ENCODE data around the gene ST8SIA6.

ST8SIA6 gene

GRCh38 chr10:17368708-17369272 is 85.6 kb downstream of the ST8SIA6 start:
- 100% methylated on average over 1 of the region's 4 CpGs for WGBS (ENCODE audit: extremely low coverage, insufficient coverage, insufficient read length)
- Histone ChIP-seq H3K36me3 (ENCODE audit: control insufficient read depth in 1 of 2, insufficient read depth in 2 of 2, low read length in 2 of 2) (no peaks in the 10 kb centered on the region), H3K4ac (ENCODE audit: low read depth, low read length) (no peak overlapping the region), H3K9me3 (ENCODE audit: insufficient read depth, low read depth, low read length) (no peaks in the 10 kb centered on the region), H3K9ac (ENCODE audit: low read length) (no peak overlapping the region), H2AFZ (ENCODE audit: insufficient read depth, low read length, poor library complexity) (no peak overlapping the region), H3K4me2 (ENCODE audit: low read length) (no peak overlapping the region), H2AK5ac (ENCODE audit: low read length) (no peak overlapping the region), H4K91ac (ENCODE audit: low read depth, low read length) (no peak overlapping the region), H3K27me3 (ENCODE audit: insufficient read depth, low read length) (no peaks in the 10 kb centered on the region), H3K14ac (ENCODE audit: low read length) (no peak overlapping the region), H3K23ac (ENCODE audit: low read length) (no peak overlapping the region), H2BK5ac (ENCODE audit: low read depth, low read length, poor library complexity) (no peak overlapping the region), H2BK120ac (ENCODE audit: insufficient read depth, low read length, poor library complexity) (no peak overlapping the region), H3K27ac (ENCODE audit: low read depth, low read length) (no peak overlapping the region), H3K4me1 (ENCODE audit: control insufficient read depth in 1 of 2, insufficient read depth in 2 of 2, low read length in 2 of 2) (no peaks in the 10 kb centered on the region), H3K4me3 (ENCODE audit: low read depth, low read length) (no peak overlapping the region), H2BK12ac (ENCODE audit: low read length) (no peak overlapping the region), H4K8ac (ENCODE audit: low read depth, low read length) (no peak overlapping the region), H3K79me2 (ENCODE audit: control insufficient read depth, insufficient read depth, low read length, poor library complexity) (no peaks in the 10 kb centered on the region), H3K18ac (ENCODE audit: low read length) (no peak overlapping the region), H3K79me1 (ENCODE audit: low read length) (no peaks in the 10 kb centered on the region), H4K12ac (ENCODE audit: low read depth, low read length) (no peak overlapping the region)
- peak; percentile 55 to 78 for DNase-seq

DNA sequence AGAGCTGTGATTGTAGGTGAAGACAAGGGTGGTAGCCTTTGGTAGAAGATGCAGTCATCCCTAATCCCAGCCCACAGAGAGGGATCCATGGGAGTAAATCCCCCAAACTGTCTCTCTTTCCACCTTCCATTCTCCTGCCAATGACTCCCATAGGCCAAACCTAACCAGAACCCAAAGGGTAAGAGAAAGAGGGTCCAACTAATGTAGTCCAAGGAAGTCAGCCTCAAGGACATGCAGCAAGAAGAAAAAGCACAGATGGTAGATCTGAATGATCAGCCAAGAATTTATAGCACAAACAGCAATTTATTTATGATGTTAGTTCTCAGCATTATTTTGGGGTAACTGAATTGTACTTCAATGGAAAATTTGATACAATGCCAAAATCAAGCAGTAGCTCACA is 87.7 kb downstream of the ST8SIA6 start:
- H2AK5ac ChIP-seq (ENCODE audit: low read length) = no peak overlapping the region
- H3K79me2 ChIP-seq (ENCODE audit: control insufficient read depth, insufficient read depth, low read length, poor library complexity) = no peaks in the 10 kb centered on the region
- H2BK5ac ChIP-seq (ENCODE audit: low read depth, low read length, poor library complexity) = no peak overlapping the region
- H3K14ac ChIP-seq (ENCODE audit: low read length) = no peak overlapping the region
- no peak overlapping the region for H3K18ac ChIP-seq (ENCODE audit: low read length)
- H4K8ac ChIP-seq (ENCODE audit: low read depth, low read length) = no peak overlapping the region
- no peak overlapping the region for H3K4me3 ChIP-seq (ENCODE audit: low read depth, low read length)
- H3K9ac ChIP-seq (ENCODE audit: low read length) = no peak overlapping the region
- no peaks in the 10 kb centered on the region for H3K36me3 ChIP-seq (ENCODE audit: control insufficient read depth in 1 of 2, insufficient read depth in 2 of 2, low read length in 2 of 2)
- no peak overlapping the region for H3K4me2 ChIP-seq (ENCODE audit: low read length)
- no peak overlapping the region for H2BK120ac ChIP-seq (ENCODE audit: insufficient read depth, low read length, poor library complexity)
- H4K12ac ChIP-seq (ENCODE audit: low read depth, low read length) = no peak overlapping the region
- H2AFZ ChIP-seq (ENCODE audit: insufficient read depth, low read length, poor library complexity) = no peak overlapping the region
- DNase-seq = no peak
- H3K9me3 ChIP-seq (ENCODE audit: insufficient read depth, low read depth, low read length) = no peaks in the 10 kb centered on the region
- no peak overlapping the region for H3K23ac ChIP-seq (ENCODE audit: low read length)
- no peak overlapping the region for H4K91ac ChIP-seq (ENCODE audit: low read depth, low read length)
- H3K79me1 ChIP-seq (ENCODE audit: low read length) = no peaks in the 10 kb centered on the region
- H3K27me3 ChIP-seq (ENCODE audit: insufficient read depth, low read length) = no peaks in the 10 kb centered on the region
- H2BK12ac ChIP-seq (ENCODE audit: low read length) = no peak overlapping the region
- H3K4me1 ChIP-seq (ENCODE audit: control insufficient read depth in 1 of 2, insufficient read depth in 2 of 2, low read length in 2 of 2) = no peaks in the 10 kb centered on the region
- no peak overlapping the region for H3K4ac ChIP-seq (ENCODE audit: low read depth, low read length)
- H3K27ac ChIP-seq (ENCODE audit: low read depth, low read length) = no peak overlapping the region

GRCh38 chr10:17365402-17365801 is 89.0 kb downstream of the ST8SIA6 start:
- H3K36me3 ChIP-seq (ENCODE audit: control insufficient read depth in 1 of 2, insufficient read depth in 2 of 2, low read length in 2 of 2) = no peaks in the 10 kb centered on the region
- H3K9me3 ChIP-seq (ENCODE audit: insufficient read depth, low read depth, low read length) = no peaks in the 10 kb centered on the region
- H3K9ac ChIP-seq (ENCODE audit: low read length) = no peak overlapping the region
- H3K79me1 ChIP-seq (ENCODE audit: low read length) = no peaks in the 10 kb centered on the region
- no CpG with 5 or more reads among the region's 1 CpG for WGBS (ENCODE audit: extremely low coverage, insufficient coverage, insufficient read length)
- H3K4me1 ChIP-seq (ENCODE audit: control insufficient read depth in 1 of 2, insufficient read depth in 2 of 2, low read length in 2 of 2) = no peaks in the 10 kb centered on the region
- H4K91ac ChIP-seq (ENCODE audit: low read depth, low read length) = no peak overlapping the region
- no peak overlapping the region for H2BK120ac ChIP-seq (ENCODE audit: insufficient read depth, low read length, poor library complexity)
- no peak overlapping the region for H3K4me3 ChIP-seq (ENCODE audit: low read depth, low read length)
- H4K8ac ChIP-seq (ENCODE audit: low read depth, low read length) = no peak overlapping the region
- no peak overlapping the region for H2AFZ ChIP-seq (ENCODE audit: insufficient read depth, low read length, poor library complexity)
- H3K23ac ChIP-seq (ENCODE audit: low read length) = no peak overlapping the region
- no peak overlapping the region for H3K18ac ChIP-seq (ENCODE audit: low read length)
- no peak overlapping the region for H3K27ac ChIP-seq (ENCODE audit: low read depth, low read length)
- H3K14ac ChIP-seq (ENCODE audit: low read length) = no peak overlapping the region
- no peak for DNase-seq
- H3K79me2 ChIP-seq (ENCODE audit: control insufficient read depth, insufficient read depth, low read length, poor library complexity) = no peaks in the 10 kb centered on the region
- no peak overlapping the region for H3K4ac ChIP-seq (ENCODE audit: low read depth, low read length)
- no peaks in the 10 kb centered on the region for H3K27me3 ChIP-seq (ENCODE audit: insufficient read depth, low read length)
- no peak overlapping the region for H2BK5ac ChIP-seq (ENCODE audit: low read depth, low read length, poor library complexity)
- no peak overlapping the region for H2BK12ac ChIP-seq (ENCODE audit: low read length)
- H4K12ac ChIP-seq (ENCODE audit: low read depth, low read length) = no peak overlapping the region
- no peak overlapping the region for H3K4me2 ChIP-seq (ENCODE audit: low read length)
- H2AK5ac ChIP-seq (ENCODE audit: low read length) = no peak overlapping the region

- H3K18ac ChIP-seq (ENCODE audit: low read length) = no peak overlapping the region
These were observed 95.9 kb downstream of the ST8SIA6 start for GRCh38 chr10:17358461-17358860.

More at GRCh38 chr10:17358461-17358860, 95.9 kb downstream of the ST8SIA6 start:
- H3K23ac ChIP-seq (ENCODE audit: low read length) = no peak overlapping the region
- no peak overlapping the region for H3K9ac ChIP-seq (ENCODE audit: low read length)
- no peak overlapping the region for H4K8ac ChIP-seq (ENCODE audit: low read depth, low read length)
- H3K4ac ChIP-seq (ENCODE audit: low read depth, low read length) = no peak overlapping the region
- WGBS (ENCODE audit: extremely low coverage, insufficient coverage, insufficient read length) = no CpG with 5 or more reads among the region's 1 CpG
- no peak overlapping the region for H3K27ac ChIP-seq (ENCODE audit: low read depth, low read length)
- H3K36me3 ChIP-seq (ENCODE audit: control insufficient read depth in 1 of 2, insufficient read depth in 2 of 2, low read length in 2 of 2) = no peaks in the 10 kb centered on the region
- H3K4me3 ChIP-seq (ENCODE audit: low read depth, low read length) = no peak overlapping the region
- no peak overlapping the region for H3K14ac ChIP-seq (ENCODE audit: low read length)
- no peak overlapping the region for H2AK5ac ChIP-seq (ENCODE audit: low read length)
- H2AFZ ChIP-seq (ENCODE audit: insufficient read depth, low read length, poor library complexity) = no peak overlapping the region
- H3K9me3 ChIP-seq (ENCODE audit: insufficient read depth, low read depth, low read length) = no peaks in the 10 kb centered on the region
- no peak overlapping the region for H4K91ac ChIP-seq (ENCODE audit: low read depth, low read length)
- H2BK120ac ChIP-seq (ENCODE audit: insufficient read depth, low read length, poor library complexity) = no peak overlapping the region
- H3K79me1 ChIP-seq (ENCODE audit: low read length) = peaks cover 2% of the 10 kb centered on the region
- no peaks in the 10 kb centered on the region for H3K27me3 ChIP-seq (ENCODE audit: insufficient read depth, low read length)
- no peak overlapping the region for H2BK12ac ChIP-seq (ENCODE audit: low read length)
- no peak overlapping the region for H4K12ac ChIP-seq (ENCODE audit: low read depth, low read length)
- no peak for DNase-seq
- H2BK5ac ChIP-seq (ENCODE audit: low read depth, low read length, poor library complexity) = no peak overlapping the region
- H3K79me2 ChIP-seq (ENCODE audit: control insufficient read depth, insufficient read depth, low read length, poor library complexity) = no peaks in the 10 kb centered on the region
- H3K4me1 ChIP-seq (ENCODE audit: control insufficient read depth in 1 of 2, insufficient read depth in 2 of 2, low read length in 2 of 2) = peaks cover 2 to 3% of the 10 kb centered on the region in 2 experiments
- no peak overlapping the region for H3K4me2 ChIP-seq (ENCODE audit: low read length)
